Measurements from ENCODE around the gene ABR.
A peak's percentile ranks its signal among the peaks of the same experiment; 100 is the strongest.

ABR gene

DNA sequence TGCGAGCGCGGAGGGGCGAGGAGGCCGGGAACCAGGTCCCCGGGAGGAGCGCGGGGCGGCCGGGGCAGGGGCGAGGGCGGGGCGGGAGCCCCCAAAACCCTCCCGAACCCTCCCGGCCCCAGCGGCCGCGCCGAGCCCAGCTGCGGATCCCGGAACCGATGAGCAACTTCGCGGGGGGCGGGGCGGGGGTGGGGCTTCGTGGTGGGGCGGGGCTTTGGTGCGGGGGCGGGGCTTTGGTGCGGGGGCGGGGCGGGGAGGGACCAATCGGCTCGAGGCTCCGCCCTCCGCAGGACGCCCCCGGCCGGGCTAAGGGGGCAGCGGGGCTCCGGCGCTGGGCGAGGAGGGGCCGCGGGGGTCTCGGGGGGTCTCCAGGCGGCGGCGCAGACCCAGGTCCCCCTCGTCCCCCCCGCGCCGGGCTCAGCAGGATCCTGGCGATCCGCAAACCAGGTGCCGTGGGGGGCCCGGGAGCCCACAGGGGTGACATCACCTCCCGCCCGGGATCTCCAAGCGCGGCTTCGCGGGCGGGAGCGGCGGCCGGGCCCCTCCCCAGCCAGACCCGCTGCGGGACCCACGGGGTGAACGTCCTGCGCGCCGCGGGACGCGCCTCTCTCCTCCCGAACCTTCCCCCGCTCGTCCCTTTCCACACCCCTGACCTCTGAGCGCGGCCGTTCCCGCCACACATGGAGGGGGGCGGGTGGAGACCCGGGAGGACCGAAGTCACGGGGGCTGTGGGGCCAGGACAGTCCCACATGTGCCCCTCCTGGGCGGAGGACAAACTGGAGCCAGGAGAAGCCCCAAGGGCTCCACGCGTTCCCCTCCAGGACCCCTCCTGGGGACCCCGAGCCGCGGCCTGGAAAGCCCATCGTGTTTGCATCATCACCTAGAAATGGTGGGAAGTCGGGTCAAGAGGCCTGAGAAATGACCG is at the start of gene ABR:
Gene ABR, minus strand, starts transcription at position 164 of the 925 bp plus-strand sequence. CDS start 254 bp downstream, outside the sequence.
- peak in 2 of 3 donors; percentile 21 to 50 for DNase-seq (ENCODE audit: low read depth in 3 of 3)

DNA sequence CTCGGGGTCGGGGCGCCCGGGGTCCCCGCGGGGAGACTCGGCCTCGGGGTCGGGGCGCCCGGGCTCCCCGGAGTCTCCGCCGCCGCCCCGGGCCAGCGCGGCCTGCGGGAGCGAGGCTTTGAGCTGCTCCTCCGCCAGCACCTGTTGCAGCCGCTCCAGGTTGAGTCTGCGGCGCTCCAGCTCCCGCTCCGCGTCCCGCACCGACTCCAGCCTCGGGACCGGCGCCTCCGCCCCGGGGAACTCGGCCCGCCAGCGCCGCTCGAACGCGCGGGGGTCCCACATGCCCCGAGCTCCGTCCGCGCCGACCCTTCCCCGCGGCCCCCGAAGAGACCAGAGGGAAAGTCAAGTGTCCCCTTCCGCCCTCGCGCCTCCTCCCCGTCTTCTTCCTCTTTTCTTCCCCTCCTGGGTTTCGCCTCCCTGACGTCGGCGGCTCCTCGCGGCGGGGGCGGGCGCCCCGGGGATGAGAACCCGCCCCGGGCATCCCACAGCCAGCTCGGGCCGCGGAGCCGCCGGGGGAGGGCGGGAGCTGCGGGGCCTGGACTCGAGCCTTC is 49.6 kb upstream of the ABR start:
- DNase-seq (ENCODE audit: low read depth in 3 of 3) = peak in 1 of 3 donors; percentile 23

DNA sequence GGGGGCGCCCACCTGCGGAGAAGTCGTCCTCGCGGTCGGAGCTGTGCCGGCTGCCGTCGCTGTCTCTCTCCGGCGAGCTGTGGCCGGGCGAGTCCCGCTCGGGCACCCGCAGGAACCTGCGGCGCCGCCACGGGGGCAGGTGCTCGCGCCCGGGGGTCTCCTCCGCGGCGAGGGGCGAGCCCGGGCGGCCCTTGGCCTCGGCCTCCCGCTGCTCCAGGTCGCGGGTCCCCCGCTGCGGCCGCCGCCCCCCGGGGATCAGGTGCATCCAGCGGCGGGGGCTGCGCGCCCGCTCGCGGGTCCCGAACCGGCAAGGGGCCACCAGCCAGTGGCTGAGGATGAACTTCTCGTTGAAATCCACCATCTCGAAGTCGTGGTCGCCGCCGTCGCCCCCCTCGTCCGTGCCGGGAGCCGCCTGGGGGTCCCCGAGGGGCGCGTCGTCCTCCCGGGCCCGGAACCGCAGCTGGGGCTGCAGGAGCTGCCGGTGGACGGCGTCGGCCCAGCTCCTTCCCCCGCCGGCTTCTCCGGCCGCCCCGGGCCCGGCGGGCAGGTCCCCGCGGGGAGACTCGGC is 49.1 kb upstream of the ABR start:
- no peak for DNase-seq (ENCODE audit: low read depth in 3 of 3)

DNA sequence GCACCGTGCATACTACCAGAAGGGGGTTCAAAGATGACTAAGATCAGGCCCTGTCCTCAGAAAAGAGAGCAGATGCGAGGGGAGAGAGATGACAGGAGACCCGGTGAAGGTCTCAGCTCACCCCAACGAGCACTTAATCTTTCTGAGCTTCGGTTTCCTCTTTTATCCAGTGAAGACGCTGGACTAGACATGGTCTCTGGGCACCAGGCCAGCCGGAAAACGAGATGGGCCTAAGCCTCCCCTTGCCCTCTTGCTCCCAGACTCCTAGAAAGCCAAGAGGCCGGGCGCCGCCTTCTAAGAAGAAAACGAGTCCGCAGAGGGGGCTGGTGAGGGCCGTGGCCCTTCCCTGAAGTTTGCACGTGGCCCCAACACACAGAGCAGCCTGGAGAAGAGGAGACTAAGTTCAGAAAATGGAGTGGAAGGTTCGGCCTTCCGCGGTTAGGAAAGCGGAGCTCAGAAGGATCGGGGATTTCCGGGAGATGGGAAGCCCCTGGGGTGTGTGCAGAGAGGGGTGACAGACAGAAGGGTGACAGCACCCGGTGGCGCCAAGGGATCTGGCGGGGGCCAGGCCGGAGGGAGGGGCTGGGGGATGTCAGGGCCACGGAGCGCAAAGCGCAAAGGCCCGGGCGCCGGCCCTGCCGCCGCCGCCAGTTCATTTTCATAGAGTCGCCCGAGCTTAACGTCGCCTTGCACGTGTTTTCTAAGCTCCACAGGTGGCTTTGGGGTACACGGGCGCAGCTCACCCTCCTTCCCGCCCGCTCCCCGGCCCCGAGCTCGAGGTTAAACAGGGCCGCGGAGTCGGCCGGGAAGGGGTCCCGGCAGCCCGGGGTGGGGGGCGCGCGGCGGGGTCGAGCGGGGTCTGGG is 48.4 kb upstream of the ABR start:
- DNase-seq (ENCODE audit: low read depth in 3 of 3) = no peak

DNA sequence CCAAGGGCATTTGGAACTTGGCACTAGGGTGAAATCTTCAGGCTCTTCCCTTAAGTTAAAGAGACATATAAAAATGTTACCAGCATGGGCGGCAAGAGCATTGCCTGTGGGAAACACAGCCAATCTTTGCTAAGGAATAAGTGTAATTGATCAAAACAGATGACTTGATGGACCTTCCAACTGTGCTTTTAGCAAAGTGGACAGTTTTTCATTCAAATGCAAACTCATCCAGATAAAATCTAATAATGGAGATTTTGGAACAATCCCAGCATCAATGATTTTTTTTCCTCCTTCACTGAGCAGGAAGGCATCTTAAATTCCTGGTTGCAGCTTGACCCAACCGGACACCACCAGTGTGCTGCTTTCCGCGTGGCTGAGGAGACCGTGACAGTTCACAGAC is 47.6 kb upstream of the ABR start:
- DNase-seq (ENCODE audit: low read depth in 3 of 3) = no peak

- no peak for DNase-seq (ENCODE audit: low read depth in 3 of 3)
These were observed 46.5 kb upstream of the ABR start for GRCh38 chr17:1226308-1226707.

GRCh38 chr17:1224330-1224729 is 44.5 kb upstream of the ABR start:
- no peak for DNase-seq (ENCODE audit: low read depth in 3 of 3)

DNA sequence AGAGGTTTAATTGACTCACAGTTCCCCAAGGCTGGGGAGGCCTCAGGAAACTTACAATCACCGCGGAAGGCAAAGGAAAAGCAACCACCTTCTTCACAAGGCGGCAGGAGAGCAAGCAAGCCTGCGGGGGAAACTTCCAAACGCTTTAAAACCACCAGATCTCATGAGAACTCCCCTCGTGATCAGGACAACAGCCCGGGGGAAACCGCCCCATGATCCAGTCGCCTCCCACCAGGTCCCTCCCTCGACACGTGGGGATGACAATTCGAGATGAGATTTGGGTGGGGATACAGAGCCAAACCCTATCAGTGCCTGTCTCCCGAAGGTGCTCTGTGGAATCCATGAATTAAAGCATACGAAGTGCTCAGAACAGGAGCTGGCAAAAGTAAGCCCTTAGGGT is 43.9 kb upstream of the ABR start:
- DNase-seq (ENCODE audit: low read depth in 3 of 3) = no peak

DNA sequence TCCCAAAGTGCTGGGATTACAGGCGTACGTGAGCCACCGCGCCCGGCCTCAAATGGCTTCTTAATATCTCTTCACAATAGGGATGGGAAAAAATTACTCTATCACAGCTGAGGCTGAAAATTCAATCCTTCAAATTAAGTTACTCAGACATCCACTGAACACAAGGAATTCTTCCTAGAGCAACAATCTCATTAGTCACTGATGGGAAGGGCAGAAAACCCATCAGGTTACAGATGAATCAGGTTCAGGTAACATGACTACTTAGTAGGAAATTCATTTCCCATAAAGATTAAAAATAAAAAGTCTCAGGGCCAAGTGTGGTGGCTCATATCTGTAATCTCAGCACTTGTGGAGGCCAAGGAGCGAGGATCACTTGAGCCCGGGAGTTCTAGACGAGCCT is 42.5 kb upstream of the ABR start:
- no peak for DNase-seq (ENCODE audit: low read depth in 3 of 3)

DNA sequence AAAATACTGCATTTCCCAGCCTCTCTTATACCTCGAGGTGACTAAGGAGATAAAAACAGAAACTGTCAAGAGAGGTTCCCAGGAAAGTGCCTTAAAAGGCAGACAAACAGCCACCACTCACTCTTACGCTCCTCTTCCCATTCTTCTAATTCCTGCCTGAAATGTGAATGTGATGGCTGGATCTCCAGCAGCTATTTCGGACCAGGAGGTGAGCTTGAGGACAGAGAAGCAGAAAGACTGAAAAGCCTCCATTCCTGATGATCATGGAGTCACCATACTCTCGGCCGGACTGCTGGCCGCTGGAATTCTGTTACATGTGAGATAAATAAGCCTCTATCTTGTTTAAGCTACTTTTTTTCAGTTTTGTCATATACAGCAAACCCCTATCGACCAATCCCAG is 41.4 kb upstream of the ABR start:
- DNase-seq (ENCODE audit: low read depth in 3 of 3) = no peak

DNA sequence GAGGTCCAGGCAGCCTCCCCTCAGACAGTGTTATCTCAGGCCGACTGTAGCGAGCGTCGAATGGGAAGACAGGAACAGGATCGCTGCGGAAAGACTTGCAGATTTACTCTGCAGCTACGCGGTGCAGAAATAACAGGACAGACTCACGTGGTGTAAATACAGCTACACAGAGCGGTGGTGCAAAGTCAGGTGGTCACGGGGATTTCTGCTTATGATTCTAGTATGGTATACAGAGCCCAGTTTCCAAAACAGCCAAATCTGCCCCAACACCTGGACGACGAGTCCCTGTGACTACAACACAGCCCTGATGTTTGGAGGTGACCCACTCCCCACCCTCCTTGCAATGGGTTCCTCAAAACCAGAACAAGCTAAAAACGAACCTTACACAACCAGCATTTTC is 40.6 kb upstream of the ABR start:
- no peak for DNase-seq (ENCODE audit: low read depth in 3 of 3)

DNA sequence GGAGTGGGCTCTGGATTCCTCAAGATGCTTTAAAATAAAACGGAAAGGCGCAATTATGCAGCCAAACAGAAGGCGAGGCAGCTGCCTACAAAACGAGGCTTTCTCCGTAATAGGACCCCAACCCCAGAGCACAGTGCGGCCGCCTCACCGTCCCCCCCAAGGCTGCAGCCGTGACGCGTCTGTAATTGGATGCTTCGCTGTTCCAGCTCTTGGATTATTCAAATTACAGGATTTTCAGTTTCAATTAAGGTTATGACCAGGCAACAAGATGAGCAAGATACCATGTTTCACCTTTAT is 37.3 kb upstream of the ABR start:
- DNase-seq (ENCODE audit: low read depth in 3 of 3) = no peak

DNA sequence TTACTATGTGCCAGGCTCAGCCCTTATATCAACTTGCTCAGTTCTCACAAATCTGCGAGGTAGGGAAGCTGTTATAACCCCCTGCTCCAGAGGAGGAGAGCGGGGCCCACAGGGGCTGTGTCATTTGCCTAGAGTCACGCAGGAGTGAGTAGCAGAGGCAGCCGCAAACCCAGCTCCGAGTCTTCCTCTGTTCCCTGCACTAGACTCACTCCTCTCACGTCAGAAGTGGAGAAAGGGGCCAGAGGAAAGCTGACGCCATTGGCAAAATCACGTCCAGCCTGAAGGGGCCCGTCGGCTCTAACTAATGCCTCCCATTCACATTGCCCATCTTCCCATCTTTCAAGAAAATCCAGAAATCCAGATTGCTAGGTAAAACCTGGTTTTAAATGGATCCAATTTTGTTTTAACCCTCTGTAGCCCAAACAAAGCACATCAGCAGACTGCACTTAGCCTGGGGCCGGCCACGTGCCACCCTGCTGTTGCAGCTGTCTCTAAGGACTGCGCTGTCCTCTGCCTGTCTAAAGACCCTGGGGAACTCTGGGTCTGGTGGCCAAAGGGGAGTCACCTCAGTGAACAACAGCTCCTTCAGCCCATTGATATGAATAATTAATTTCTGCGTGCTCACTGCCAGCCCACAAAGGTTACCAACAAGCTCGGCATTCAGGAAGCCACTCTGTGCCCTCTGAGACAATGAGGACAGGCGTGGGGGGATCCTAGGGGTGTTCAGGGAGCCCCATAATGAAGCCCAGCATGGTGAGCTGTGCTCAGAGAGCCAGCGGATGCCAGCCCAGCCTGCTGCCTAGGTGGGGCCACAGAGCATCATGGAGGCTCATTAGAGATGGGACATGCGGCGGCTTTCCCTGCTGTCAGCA is 36.7 kb upstream of the ABR start:
- no peak for DNase-seq (ENCODE audit: low read depth in 3 of 3)

DNA sequence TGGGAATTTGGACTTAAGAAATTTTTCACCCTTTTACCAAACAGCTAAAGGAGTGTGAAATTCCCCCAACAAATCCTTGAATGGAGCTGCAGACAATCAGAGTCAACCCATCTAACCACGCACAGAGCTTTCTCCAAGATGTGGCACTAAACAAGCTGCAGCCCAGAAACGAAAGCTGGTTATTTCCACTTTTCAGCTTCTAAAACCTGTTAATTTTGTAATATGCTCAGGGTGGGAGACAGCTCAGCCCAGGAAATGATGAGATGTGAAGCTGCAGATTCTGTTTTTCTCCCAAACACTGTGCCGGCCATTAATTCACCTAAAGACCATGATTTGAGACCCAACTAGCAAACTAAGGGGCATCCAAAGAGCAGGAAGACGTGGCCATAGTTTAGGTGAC is 33.2 kb upstream of the ABR start:
- DNase-seq (ENCODE audit: low read depth in 3 of 3) = no peak

- DNase-seq (ENCODE audit: low read depth in 3 of 3) = no peak
These were observed 31.5 kb upstream of the ABR start for GRCh38 chr17:1211287-1211686.

- DNase-seq (ENCODE audit: low read depth in 3 of 3) = no peak
These were observed 29.2 kb upstream of the ABR start for GRCh38 chr17:1208966-1209365.

GRCh38 chr17:1206026-1206777 is 26.4 kb upstream of the ABR start:
- DNase-seq (ENCODE audit: low read depth in 3 of 3) = no peak

DNA sequence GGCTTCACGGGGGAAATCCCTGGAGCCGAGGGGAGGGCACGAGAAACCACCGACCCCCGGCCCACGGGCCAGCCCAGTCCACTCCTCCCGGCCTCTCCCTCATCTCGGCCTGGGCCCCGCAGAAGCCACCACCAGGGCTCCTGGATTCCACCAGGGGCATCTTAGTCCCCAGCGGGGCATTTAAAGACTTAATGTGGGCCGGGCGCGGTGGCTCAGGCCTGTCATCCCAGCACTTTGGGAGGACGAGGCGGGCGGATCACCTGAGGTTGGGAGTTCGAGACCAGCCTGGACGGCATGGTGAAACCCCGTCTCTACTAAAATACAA is 24.1 kb upstream of the ABR start:
- no peak for DNase-seq (ENCODE audit: low read depth in 3 of 3)

GRCh38 chr17:1203111-1203966 is 23.6 kb upstream of the ABR start:
- DNase-seq (ENCODE audit: low read depth in 3 of 3) = peak in 2 of 3 donors; percentile 30 to 35

DNA sequence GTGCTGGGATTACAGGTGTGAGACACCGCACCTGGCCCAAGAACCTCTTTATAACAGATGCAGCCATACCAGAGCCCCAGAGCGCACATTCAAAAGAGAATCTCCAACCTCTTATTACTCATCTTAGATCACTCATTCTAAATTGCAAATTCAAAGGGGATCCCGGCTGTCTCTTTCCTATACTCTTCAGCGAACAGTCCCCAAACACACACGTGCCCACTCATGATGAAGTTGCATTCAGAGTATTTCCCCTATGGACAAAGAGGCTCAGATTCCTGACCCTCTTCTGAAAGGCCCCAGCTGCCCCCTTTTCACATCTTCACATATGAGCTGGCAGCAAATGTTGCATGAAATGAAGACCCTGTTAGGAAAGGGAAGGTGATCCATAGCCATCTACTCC is 22.5 kb upstream of the ABR start:
- DNase-seq (ENCODE audit: low read depth in 3 of 3) = no peak
